Suprapubic skin (tissue), 4 donors: ENCODE data around the gene B3GNT3. TPM values are rescaled to one million over a fixed set of nuclear protein-coding genes. Genes with fewer than 3 reads are reported as not detected.
A peak's percentile ranks its signal among the peaks of the same experiment; 100 is the strongest.

Experiments
- DNase-seq, 2 donors: peaks; one replicate each; pipeline ENCODE4 v3.0.0-alpha.2; 2019; ENCODE audit warnings: low spot score in 2 of 2
- H3K27ac ChIP-seq: fragments of 200-600 bp; sonication (generic); one replicate; pipeline ENCODE4 v1.5.1; 2019
- H3K27me3 ChIP-seq: fragments of 200-600 bp; sonication (generic); one replicate; pipeline ENCODE4 v1.5.1; 2019
- H3K36me3 ChIP-seq: fragments of 200-600 bp; sonication (generic); one replicate; pipeline ENCODE4 v1.5.1; 2019
- H3K4me1 ChIP-seq: fragments of 200-600 bp; sonication (generic); one replicate; pipeline ENCODE4 v1.5.1; 2019
- H3K4me3 ChIP-seq: fragments of 200-600 bp; sonication (generic); one replicate; pipeline ENCODE4 v1.5.1; 2019; ENCODE audit warnings: mild to moderate bottlenecking
- H3K9me3 ChIP-seq: fragments of 200-600 bp; sonication (generic); one replicate; pipeline ENCODE4 v1.5.1; 2019
- EP300 ChIP-seq: sonication (generic); formaldehyde crosslinking; IDR thresholded peaks from one replicate; pipeline ENCODE4 v1.6.1; 2017; ENCODE audit warnings: antibody characterized with exemption
- POLR2A ChIP-seq, 2 donors: fragments of 450-650 bp; IDR thresholded peaks; one replicate each; pipeline ENCODE4 v1.6.1; 2017; ENCODE audit warnings: antibody characterized with exemption in 2 of 2, mild to moderate bottlenecking in 2 of 2, moderate library complexity in 2 of 2
- POLR2AphosphoS5 ChIP-seq, 3 donors: sonication (generic); formaldehyde crosslinking; IDR thresholded peaks; one replicate each; pipeline ENCODE4 v1.6.1; 2017; ENCODE audit warnings: antibody characterized with exemption in 3 of 3
- WGBS: methylation state at CpG from one replicate; pipeline ENCODE4 v1.1.5; 2018; 5-methylcytosine and 5-hydroxymethylcytosine counted together
- total RNA-seq, 4 donors: library from RNA; depleted of rRNA; stranded (reverse); fragments of >200 nt; gene quantifications; one replicate each; pipeline ENCODE4 v1.1.0, GENCODE V29; 2016
- TF ChIP-seq, protein P1 (sequence below), 2 donors: fragments of 200-600 bp in 1 of 2; fragments of 450-650 bp in 1 of 2; sonication (generic) in 1 of 2; IDR thresholded peaks; one replicate each; pipeline ENCODE4 v1.5.1; 2016 to 2019; ENCODE audit warnings: antibody characterized with exemption in 2 of 2, mild to moderate bottlenecking in 1 of 2, moderate library complexity in 1 of 2

Gene B3GNT3
- total RNA-seq, 4 donors from 2014 or later: 1.4 to 12.1 (median 5.9) TPM

DNA sequence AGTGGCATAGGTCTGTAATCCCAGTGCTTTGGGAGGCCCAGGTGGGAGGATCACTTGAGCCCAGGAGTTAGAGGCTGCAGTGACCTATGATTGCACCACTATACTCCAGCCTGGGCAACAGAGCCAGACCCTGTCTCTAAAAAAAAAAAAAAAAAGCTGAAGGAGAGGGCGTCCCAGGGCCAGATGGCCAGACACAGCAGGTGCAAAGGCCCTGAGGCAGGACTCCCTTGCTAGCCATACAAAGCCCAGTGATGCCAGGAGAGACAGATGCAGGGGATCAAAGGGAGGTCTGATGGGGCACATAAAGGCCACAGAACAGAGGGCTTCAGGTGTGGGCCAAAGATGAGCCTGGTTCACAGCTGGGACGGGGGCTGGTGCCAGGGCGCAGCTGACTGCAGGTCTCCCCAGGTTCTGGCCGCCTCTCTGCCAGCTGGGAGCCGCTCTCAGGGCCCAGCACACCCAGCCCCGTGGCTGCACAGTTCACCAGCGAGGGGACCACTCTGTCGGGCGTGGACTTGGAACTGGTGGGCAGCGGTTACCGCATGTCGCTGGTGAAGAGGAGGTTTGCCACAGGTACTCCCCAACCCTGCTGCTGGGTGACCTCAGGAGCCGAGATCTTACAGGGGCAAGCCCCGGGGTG, 7.5 kb upstream of the B3GNT3 start:
- 89% methylated on average over 8 of the region's 14 CpGs for WGBS
- peaks cover 3% of the 10 kb centered on the region for H3K27me3 ChIP-seq
- TF ChIP-seq, protein P1, sequence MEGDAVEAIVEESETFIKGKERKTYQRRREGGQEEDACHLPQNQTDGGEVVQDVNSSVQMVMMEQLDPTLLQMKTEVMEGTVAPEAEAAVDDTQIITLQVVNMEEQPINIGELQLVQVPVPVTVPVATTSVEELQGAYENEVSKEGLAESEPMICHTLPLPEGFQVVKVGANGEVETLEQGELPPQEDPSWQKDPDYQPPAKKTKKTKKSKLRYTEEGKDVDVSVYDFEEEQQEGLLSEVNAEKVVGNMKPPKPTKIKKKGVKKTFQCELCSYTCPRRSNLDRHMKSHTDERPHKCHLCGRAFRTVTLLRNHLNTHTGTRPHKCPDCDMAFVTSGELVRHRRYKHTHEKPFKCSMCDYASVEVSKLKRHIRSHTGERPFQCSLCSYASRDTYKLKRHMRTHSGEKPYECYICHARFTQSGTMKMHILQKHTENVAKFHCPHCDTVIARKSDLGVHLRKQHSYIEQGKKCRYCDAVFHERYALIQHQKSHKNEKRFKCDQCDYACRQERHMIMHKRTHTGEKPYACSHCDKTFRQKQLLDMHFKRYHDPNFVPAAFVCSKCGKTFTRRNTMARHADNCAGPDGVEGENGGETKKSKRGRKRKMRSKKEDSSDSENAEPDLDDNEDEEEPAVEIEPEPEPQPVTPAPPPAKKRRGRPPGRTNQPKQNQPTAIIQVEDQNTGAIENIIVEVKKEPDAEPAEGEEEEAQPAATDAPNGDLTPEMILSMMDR (IDR thresholded peaks at IDR 0.05): no peak
- TF ChIP-seq POLR2AphosphoS5 (IDR thresholded peaks at IDR 0.05) (no peak), EP300 (no peak), POLR2A (IDR thresholded peaks at IDR 0.05) (no peak)
- no peak overlapping the region for H3K4me3 ChIP-seq
- no peaks in the 10 kb centered on the region for H3K36me3 ChIP-seq
- no peak overlapping the region for H3K27ac ChIP-seq
- no peaks in the 10 kb centered on the region for H3K9me3 ChIP-seq
- peaks cover 13% of the 10 kb centered on the region for H3K4me1 ChIP-seq
- DNase-seq: no peak

DNA sequence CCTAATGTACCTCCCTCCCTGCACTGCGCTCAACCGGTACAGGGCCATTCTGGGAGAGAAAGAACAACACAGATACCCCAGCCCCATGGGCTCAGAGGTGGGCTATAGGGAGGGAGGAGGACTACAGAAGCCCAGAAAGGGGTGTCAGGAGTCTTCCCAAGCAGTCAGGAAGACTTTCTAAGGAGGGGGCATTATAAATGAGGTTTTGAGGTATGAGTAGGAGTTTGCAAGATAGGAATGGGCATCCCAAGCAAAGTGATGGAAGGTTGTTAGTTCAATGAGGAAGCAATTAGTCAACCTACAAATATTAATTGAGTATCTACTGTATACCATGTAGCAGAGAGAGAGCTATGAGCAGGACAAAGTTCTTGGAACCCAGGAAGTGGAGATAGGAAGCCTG, 6.3 kb upstream of the B3GNT3 start:
- H3K36me3 ChIP-seq: no peaks in the 10 kb centered on the region
- H3K27me3 ChIP-seq: peaks cover 8% of the 10 kb centered on the region
- H3K9me3 ChIP-seq: no peaks in the 10 kb centered on the region
- TF ChIP-seq EP300 (no peak), POLR2A (IDR thresholded peaks at IDR 0.05) (no peak), POLR2AphosphoS5 (IDR thresholded peaks at IDR 0.05) (no peak)
- TF ChIP-seq, protein P1 (IDR thresholded peaks at IDR 0.05): no peak
- no peak overlapping the region for H3K4me3 ChIP-seq
- no peak for DNase-seq
- H3K4me1 ChIP-seq: peaks cover 13% of the 10 kb centered on the region
- WGBS: 91% methylated on average over 2 of the region's 2 CpGs
- no peak overlapping the region for H3K27ac ChIP-seq

DNA sequence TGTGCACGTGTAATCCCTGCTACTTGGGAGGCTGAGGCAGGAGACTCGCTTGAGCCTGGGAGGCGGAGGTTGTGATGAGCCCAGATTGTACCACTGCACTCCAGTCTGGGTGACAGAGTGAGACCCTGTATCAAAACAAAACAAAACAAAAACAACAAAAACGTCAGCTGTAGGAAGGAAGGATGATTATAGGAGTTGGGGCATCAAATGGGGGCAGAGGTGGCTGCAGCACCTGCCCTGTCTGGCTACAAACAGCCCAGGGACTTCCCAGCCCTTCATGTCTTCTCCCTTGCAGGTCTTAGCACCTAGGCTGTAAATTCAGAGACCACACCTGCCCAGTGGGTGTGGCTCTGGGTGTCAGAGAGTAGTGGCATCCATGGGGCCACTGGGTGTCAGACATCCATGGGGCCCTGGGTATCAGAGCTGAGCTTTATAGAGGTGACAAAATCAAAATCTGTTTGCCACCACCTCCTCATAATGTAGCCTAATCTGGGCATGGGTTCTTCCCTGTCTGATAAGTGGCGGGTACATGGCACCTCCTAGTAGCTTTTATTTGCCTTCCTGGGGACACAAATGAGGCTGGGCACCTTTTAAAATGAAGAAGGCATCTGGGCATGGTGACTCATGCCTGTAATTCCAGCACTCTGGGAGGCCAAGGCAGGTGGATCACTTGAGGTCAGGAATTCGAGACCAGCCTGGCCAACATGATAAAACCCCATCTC, 4.7 kb upstream of the B3GNT3 start:
- Histone ChIP-seq H3K4me1 (peaks cover 21% of the 10 kb centered on the region), H3K4me3 (no peak overlapping the region), H3K27ac (no peak overlapping the region), H3K27me3 (peaks cover 24% of the 10 kb centered on the region), H3K36me3 (no peaks in the 10 kb centered on the region), H3K9me3 (no peaks in the 10 kb centered on the region)
- no peak for DNase-seq
- WGBS: 73% methylated on average over 6 of the region's 6 CpGs
- TF ChIP-seq EP300 (no peak), POLR2A (IDR thresholded peaks at IDR 0.05) (no peak), POLR2AphosphoS5 (IDR thresholded peaks at IDR 0.05) (no peak)
- TF ChIP-seq, protein P1 (IDR thresholded peaks at IDR 0.05): no peak

DNA sequence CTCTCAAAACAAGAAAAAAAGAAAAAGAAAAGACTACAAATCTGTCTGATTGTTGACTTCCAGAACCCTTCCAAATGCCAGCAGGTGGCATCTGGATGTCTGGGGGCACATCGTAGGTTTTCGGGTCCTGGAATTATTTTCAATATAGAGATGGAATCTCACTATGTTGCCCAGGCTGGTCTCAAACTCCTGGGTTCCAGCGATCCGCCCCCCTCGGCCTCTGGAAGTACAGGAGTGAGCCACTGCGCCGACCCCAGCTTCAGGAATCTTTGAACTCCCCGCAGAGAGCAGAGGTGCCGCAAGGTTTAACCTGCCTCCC, 567 bp upstream of the B3GNT3 start:
- no peak for TF ChIP-seq EP300
- no peak for TF ChIP-seq POLR2AphosphoS5 (IDR thresholded peaks at IDR 0.05)
- TF ChIP-seq, protein P1 (IDR thresholded peaks at IDR 0.05): no peak
- no peak for TF ChIP-seq POLR2A (IDR thresholded peaks at IDR 0.05)
- no peak for DNase-seq
- H3K36me3 ChIP-seq: no peaks in the 10 kb centered on the region
- peaks cover 30% of the 10 kb centered on the region for H3K4me1 ChIP-seq
- peak overlapping the region; percentile 22 for H3K4me3 ChIP-seq
- WGBS: 49% methylated on average over 8 of the region's 9 CpGs
- no peak overlapping the region for H3K27ac ChIP-seq
- H3K9me3 ChIP-seq: no peaks in the 10 kb centered on the region
- H3K27me3 ChIP-seq: peaks cover 43% of the 10 kb centered on the region

DNA sequence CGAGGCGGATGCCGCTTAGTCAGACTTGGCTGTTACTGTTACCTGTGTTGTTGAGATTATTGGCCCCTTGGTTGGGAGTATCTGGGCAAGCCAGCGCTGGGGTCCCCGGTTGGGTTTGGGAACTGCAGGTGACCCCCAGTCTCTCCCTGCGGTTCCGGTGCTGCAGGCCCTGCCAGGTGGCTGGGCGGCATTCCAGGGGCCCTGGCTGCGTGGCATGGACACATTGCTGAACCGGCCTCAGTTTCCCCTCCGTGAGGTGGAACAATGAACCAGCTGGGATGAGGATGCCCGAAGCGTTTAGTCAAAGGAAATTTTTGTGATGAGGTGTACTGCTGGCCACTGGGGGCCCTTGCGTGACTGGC, 538 bp downstream of the B3GNT3 start:
- H3K4me3 ChIP-seq: peak overlapping the region; percentile 22
- H3K27ac ChIP-seq: no peak overlapping the region
- H3K36me3 ChIP-seq: no peaks in the 10 kb centered on the region
- peaks cover 45% of the 10 kb centered on the region for H3K27me3 ChIP-seq
- WGBS: 59% methylated on average over 3 of the region's 14 CpGs
- TF ChIP-seq, protein P1 (IDR thresholded peaks at IDR 0.05): no peak
- TF ChIP-seq POLR2AphosphoS5 (IDR thresholded peaks at IDR 0.05): no peak
- TF ChIP-seq EP300: no peak
- no peak for TF ChIP-seq POLR2A (IDR thresholded peaks at IDR 0.05)
- H3K9me3 ChIP-seq: no peaks in the 10 kb centered on the region
- H3K4me1 ChIP-seq: peaks cover 30% of the 10 kb centered on the region
- no peak for DNase-seq
